Glutamatergic neuron (in vitro differentiated cells): Measurements from ENCODE around the gene RHOT2. TPM values are rescaled to one million over a fixed set of nuclear protein-coding genes. Genes with fewer than 3 reads are reported as not detected.
"Not testable (repeated sequence)": the region's sequence is repeated elsewhere in the genome, so short reads cannot be mapped to it uniquely, and the experiment has no call there.

Source experiments
- DNase-seq: peaks from one replicate; pipeline ENCODE4 v3.0.0; 2022
- H3K27ac Mint-ChIP-seq: one replicate; pipeline ENCODE4 v1.8.0; 2020; ENCODE audit warnings: mild to moderate bottlenecking, mixed read lengths, inconsistent platforms; ENCODE audit not compliant: unreplicated experiment
- H3K27me3 Mint-ChIP-seq: one replicate; pipeline ENCODE4 v1.8.0; 2020; ENCODE audit warnings: mild to moderate bottlenecking, moderate library complexity, mixed read lengths, inconsistent platforms; ENCODE audit not compliant: unreplicated experiment
- H3K36me3 Mint-ChIP-seq: one replicate; pipeline ENCODE4 v1.8.0; 2020; ENCODE audit warnings: mild to moderate bottlenecking, mixed read lengths, inconsistent platforms; ENCODE audit not compliant: unreplicated experiment
- H3K4me1 Mint-ChIP-seq: one replicate; pipeline ENCODE4 v1.8.0; 2020; ENCODE audit warnings: mild to moderate bottlenecking, low read depth, mixed read lengths, inconsistent platforms; ENCODE audit not compliant: unreplicated experiment
- H3K4me3 Mint-ChIP-seq: one replicate; pipeline ENCODE4 v1.8.0; 2020; ENCODE audit warnings: mild to moderate bottlenecking, mixed read lengths, inconsistent platforms; ENCODE audit not compliant: unreplicated experiment
- H3K9me3 Mint-ChIP-seq: one replicate; pipeline ENCODE4 v1.8.0; 2020; ENCODE audit warnings: mild to moderate bottlenecking, moderate library complexity, mixed read lengths, inconsistent platforms; ENCODE audit not compliant: unreplicated experiment
- total RNA-seq: library from RNA; stranded (reverse); fragmentation: NEBNext Ultra II Directional; extraction: Animal tissue kit (Norgen Biotek cat#: 25700); gene quantifications from one replicate; pipeline ENCODE4 v1.2.1, GENCODE V29; 2021; ENCODE audit not compliant: unreplicated experiment
- TF ChIP-seq, protein P1 (sequence below): fragments of 200-600 bp; sonication (generic); IDR thresholded peaks from one replicate; pipeline ENCODE4 v1.5.0; 2021; ENCODE audit not compliant: partially characterized antibody, unreplicated experiment

RHOT2 gene
- total RNA-seq, 1 donor from 2014 or later, result 208 TPM

DNA sequence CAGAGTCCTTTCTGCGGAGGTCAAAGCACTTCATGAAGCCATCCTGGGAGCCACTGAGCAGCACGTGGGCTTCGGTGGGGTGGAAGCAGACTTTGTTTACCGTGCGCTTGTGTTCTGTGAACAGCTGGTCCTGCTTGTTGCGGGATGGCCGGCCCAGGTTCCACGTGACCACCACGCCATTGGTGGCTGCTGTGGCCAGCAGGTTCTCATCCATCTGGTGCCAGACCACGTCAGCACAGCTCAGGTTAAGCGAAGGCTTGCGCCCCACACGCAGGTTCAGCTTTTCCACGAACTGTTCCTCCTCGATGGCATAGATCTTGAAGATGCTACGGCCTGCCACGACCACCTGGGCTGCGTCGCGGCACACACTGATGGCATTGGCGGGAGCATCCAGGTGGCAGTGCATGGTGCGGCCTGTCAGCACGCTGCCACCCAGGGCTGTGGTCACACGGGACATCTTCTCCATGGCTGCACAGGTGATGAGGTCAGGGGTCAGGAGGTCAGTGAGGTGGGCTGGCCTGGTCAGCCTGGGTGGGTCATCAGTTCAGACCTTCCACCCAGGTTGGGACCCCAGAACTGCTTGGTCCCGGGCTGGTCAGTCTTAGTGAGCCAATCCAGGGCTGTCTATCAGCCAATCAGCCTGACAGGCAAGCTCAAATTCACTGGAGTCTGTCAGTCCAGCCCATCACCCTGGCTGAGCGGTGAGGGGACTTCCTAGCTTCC lies 21.4 kb downstream of the RHOT2 start:
- Mint-ChIP-seq H3K4me3 (peak overlapping the region; percentile 91), H3K9me3 (peaks cover 14% of the 10 kb centered on the region), H3K4me1 (peaks cover 5% of the 10 kb centered on the region), H3K36me3 (no peaks in the 10 kb centered on the region), H3K27ac (no peak overlapping the region), H3K27me3 (peaks cover 18% of the 10 kb centered on the region)
- no peak for DNase-seq
- TF ChIP-seq, protein P1, sequence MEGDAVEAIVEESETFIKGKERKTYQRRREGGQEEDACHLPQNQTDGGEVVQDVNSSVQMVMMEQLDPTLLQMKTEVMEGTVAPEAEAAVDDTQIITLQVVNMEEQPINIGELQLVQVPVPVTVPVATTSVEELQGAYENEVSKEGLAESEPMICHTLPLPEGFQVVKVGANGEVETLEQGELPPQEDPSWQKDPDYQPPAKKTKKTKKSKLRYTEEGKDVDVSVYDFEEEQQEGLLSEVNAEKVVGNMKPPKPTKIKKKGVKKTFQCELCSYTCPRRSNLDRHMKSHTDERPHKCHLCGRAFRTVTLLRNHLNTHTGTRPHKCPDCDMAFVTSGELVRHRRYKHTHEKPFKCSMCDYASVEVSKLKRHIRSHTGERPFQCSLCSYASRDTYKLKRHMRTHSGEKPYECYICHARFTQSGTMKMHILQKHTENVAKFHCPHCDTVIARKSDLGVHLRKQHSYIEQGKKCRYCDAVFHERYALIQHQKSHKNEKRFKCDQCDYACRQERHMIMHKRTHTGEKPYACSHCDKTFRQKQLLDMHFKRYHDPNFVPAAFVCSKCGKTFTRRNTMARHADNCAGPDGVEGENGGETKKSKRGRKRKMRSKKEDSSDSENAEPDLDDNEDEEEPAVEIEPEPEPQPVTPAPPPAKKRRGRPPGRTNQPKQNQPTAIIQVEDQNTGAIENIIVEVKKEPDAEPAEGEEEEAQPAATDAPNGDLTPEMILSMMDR, result no peak

DNA sequence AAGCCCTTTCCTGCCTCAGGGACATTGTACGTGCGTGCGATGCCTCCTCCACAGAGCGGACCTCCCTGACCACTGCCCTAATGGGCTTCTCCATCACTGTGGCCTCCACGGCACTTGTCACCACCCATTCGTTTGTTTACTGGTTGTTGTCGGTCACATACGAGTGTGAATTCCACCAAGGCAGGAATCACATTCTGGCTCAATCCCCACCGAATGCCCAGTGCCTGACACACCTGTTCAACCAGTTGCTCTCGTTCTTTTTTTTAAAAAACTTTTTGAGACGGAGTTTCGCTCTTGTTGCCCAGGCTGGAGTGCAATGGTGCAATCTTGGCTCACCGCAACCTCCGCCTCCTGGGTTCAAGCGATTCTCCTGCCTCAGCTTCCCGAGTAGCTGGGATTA lies 23.3 kb downstream of the RHOT2 start:
- Mint-ChIP-seq H3K27me3 (peaks cover 25% of the 10 kb centered on the region), H3K4me3 (peak overlapping the region; percentile 64), H3K9me3 (peaks cover 17% of the 10 kb centered on the region)
- DNase-seq, H3K27ac Mint-ChIP-seq, H3K36me3 Mint-ChIP-seq, H3K4me1 Mint-ChIP-seq: not testable (repeated sequence)

DNA sequence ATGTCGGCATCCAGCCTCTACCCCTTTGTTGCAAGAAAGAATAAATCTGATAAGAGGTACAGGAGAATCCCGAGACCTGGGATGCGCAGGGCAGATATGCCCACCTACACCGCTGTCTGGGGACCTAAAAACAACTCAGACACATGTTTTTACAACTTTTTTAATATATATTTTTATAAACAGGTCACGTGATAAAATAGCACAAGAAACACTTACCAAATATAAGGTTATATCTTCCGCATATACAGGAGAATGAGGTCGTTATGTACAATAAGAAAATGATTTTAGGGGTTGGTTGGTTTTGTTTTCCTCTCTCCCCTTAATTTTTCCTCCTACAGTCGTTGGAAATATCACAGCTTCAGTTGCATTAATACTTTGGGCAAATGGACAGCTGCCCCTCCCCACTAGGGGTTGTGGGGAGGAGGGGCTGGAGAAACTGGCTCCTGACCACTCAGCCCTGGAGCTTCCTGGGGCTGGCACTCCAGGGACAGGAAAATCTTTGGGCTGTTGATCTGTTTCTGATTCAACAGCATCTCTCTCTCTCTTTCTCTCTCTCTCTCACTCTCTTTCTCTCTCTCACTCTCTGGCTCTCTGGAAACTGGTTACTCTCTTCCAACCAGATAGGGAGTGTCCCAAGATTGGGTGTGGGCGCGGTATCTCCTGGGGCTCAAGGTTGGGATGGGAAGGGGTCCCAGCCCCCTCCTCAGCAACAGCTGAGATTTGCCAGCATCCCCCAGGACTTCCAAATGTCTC lies 24.6 kb downstream of the RHOT2 start:
- TF ChIP-seq, protein P1, result no peak
- Mint-ChIP-seq H3K4me1 (peaks cover 10% of the 10 kb centered on the region), H3K27ac (peak overlapping the region; percentile 77), H3K9me3 (peaks cover 18% of the 10 kb centered on the region), H3K4me3 (peak overlapping the region; percentile 64), H3K27me3 (peaks cover 30% of the 10 kb centered on the region), H3K36me3 (no peaks in the 10 kb centered on the region)
- DNase-seq, result no peak

DNA sequence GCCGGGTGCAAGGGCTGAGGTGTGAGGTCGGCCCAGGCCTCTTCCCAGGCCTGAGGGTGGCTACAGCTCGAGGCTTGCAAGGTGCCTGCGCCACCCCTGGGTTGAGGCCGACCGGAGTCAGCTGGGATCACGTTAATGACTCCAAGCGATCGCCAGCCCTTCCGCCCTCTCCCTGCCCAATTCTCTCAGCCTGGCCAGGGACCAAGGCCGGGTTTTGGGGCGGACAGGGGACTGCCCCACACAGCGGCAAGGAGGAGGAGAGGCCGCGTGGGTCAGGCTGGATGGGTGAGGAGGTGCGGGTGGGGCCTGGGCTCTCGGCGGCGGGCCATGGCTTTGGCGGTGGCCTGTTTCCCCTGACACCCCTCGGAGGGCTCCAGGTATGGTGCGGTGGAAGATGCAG lies 25.4 kb downstream of the RHOT2 start:
- Mint-ChIP-seq H3K9me3 (peaks cover 18% of the 10 kb centered on the region), H3K27ac (no peak overlapping the region), H3K4me1 (peaks cover 10% of the 10 kb centered on the region), H3K36me3 (no peaks in the 10 kb centered on the region), H3K27me3 (peaks cover 31% of the 10 kb centered on the region), H3K4me3 (no peak overlapping the region)
- no peak for DNase-seq
- TF ChIP-seq, protein P1, result no peak

DNA sequence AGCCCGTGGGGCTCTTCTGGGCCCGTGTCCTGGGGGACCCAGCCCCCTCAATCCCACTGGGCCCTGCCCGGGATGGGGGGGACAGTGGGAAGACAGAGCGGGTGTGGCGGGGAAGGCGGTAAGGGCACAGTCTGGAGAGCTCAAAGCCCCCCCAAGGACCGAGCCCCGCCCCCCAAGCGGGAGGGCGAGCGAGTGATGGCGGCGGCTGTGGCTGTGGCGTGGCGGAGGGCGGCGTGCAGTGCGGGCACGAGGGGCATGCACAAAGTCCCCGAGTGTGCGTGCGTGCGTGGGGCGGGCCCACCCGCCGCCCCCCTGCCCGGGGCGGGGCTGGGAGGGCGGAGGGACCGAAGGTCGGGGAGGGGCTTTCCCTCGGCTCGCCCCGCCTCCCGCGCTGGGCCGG lies 25.8 kb downstream of the RHOT2 start:
- H3K36me3 Mint-ChIP-seq, result no peaks in the 10 kb centered on the region
- no peak overlapping the region for H3K4me3 Mint-ChIP-seq
- TF ChIP-seq, protein P1, result no peak
- peaks cover 18% of the 10 kb centered on the region for H3K9me3 Mint-ChIP-seq
- H3K27me3 Mint-ChIP-seq, result peaks cover 30% of the 10 kb centered on the region
- H3K4me1 Mint-ChIP-seq, result peaks cover 10% of the 10 kb centered on the region
- no peak for DNase-seq
- no peak overlapping the region for H3K27ac Mint-ChIP-seq
